HepG2 (cell line): ENCODE measurements around the gene KRI1. TPM values are rescaled to one million over a fixed set of nuclear protein-coding genes. Genes with fewer than 3 reads are reported as not detected.

Experiments used
- ATAC-seq: fragments of 200-7000 bp; cut with Tn5 transposase; 3 replicates; pipeline ENCODE4 v1.9.1; 2020; ENCODE audit warnings: mild to moderate bottlenecking, moderate library complexity
- BruUV-seq: library from RNA; stranded (reverse); fragments of 400-500 nt; replicated peaks from 2 replicates; lab custom pipeline; 2021; lab: Mats Ljungman, UMichigan
- CTCF ChIA-PET: fragments of 300-600 bp; formaldehyde crosslinking; extraction: SDS; loops from one replicate; lab custom pipeline; 2021; ENCODE audit warnings: low total read pairs, inconsistent platforms, low intra/inter-chr PET ratio; lab: Yijun Ruan, JAX
- POLR2A ChIA-PET: fragments of 350-600 bp; sonication (Branson Sonifier 250); formaldehyde crosslinking; loops from one replicate; lab custom pipeline; 2020; ENCODE audit warnings: antibody characterized with exemption, inconsistent platforms; lab: Yijun Ruan, JAX
- DNase-seq: peaks from one replicate; pipeline ENCODE4 v3.0.0-alpha.2; 2015; ENCODE audit warnings: low spot score
- FAIRE-seq: peaks from 3 replicates; lab custom pipeline; 2011; peaks lifted over from hg19 to GRCh38; lab: Jason Lieb, UNC
- H2AFZ ChIP-seq: one replicate; pipeline ENCODE4 v1.6.1; 2011; ENCODE audit warnings: low read length, inconsistent platforms
- H3K27ac ChIP-seq: fragments of 300-600 bp; 3 replicates; pipeline ENCODE4 v1.8.0; 2011; ENCODE audit warnings: mixed run types, mild to moderate bottlenecking, mixed read lengths, low read length, inconsistent platforms; ENCODE audit not compliant: insufficient read depth; ENCODE audit errors: extremely low read length
- H3K27me3 ChIP-seq, 2 experiments: fragments of 200-600 bp in 1 of 2; 2 replicates in 1 of 2; 3 replicates in 1 of 2; pipeline versions ENCODE4 v1.6.0 to v1.8.0; 2011; ENCODE audit warnings: low read length in 2 of 2, mild to moderate bottlenecking in 2 of 2, moderate library complexity in 2 of 2, inconsistent platforms in 1 of 2; ENCODE audit not compliant: insufficient read depth in 2 of 2, control insufficient read depth in 1 of 2
- H3K36me3 ChIP-seq, 2 experiments: fragments of 200-600 bp in 1 of 2; replicated peaks in 1 of 2; 2 replicates in 1 of 2; 3 replicates in 1 of 2; pipeline versions ENCODE4 v1.5.1 to v1.8.0; 2011; ENCODE audit warnings: low read length in 2 of 2, inconsistent platforms in 1 of 2; ENCODE audit not compliant: insufficient read depth in 2 of 2, control insufficient read depth in 1 of 2
- H3K4me1 ChIP-seq: 2 replicates; pipeline ENCODE4 v1.5.1; 2012; ENCODE audit warnings: low read length, inconsistent platforms; ENCODE audit not compliant: insufficient read depth
- H3K4me2 ChIP-seq: 2 replicates; pipeline ENCODE4 v1.6.0; 2011; ENCODE audit warnings: low read depth, low read length, inconsistent platforms
- H3K4me3 ChIP-seq, 3 experiments: fragments of 200-600 bp in 1 of 3; sonication (generic), shearing (Covaris generic) in 1 of 3; replicated peaks in 1 of 3; 2 replicates each; pipeline ENCODE4 v1.5.1; 2011 to 2016; ENCODE audit warnings: low read length in 3 of 3, inconsistent platforms in 2 of 3, low read depth in 2 of 3, mild to moderate bottlenecking in 2 of 3, control low read depth in 1 of 3, mixed read lengths in 1 of 3; ENCODE audit not compliant: insufficient read depth in 1 of 3
- H3K79me2 ChIP-seq: one replicate; pipeline ENCODE4 v1.6.1; 2011; ENCODE audit warnings: low read length, inconsistent platforms; ENCODE audit not compliant: insufficient read depth
- H3K9ac ChIP-seq: 2 replicates; pipeline ENCODE4 v1.6.0; 2011; ENCODE audit warnings: mild to moderate bottlenecking, low read depth, low read length, inconsistent platforms; ENCODE audit not compliant: insufficient read depth
- H3K9me3 ChIP-seq: 2 replicates; pipeline ENCODE4 v1.5.1; 2012; ENCODE audit warnings: mild to moderate bottlenecking, low read length
- H4K20me1 ChIP-seq: 2 replicates; pipeline ENCODE4 v1.6.0; 2011; ENCODE audit warnings: inconsistent platforms, mild to moderate bottlenecking, low read length, moderate library complexity; ENCODE audit not compliant: insufficient read depth
- HMG20B ChIP-seq: conservative IDR thresholded peaks from 2 replicates; pipeline ENCODE4 v1.6.1; 2016; ENCODE audit warnings: missing genetic modification reagents, missing compliant biosample characterization
- PRDM10 ChIP-seq: sonication (generic); formaldehyde crosslinking; IDR thresholded peaks from 2 replicates; pipeline ENCODE4 v1.4.0; 2020; ENCODE audit warnings: low read depth, missing genetic modification reagents
- SSRP1 ChIP-seq: IDR thresholded peaks from 2 replicates; pipeline ENCODE4 v1.6.1; 2016; ENCODE audit warnings: control low read depth
- ZNF281 ChIP-seq: sonication (generic); formaldehyde crosslinking; IDR thresholded peaks from 2 replicates; pipeline ENCODE4 v1.4.0; 2020; ENCODE audit warnings: missing genetic modification reagents, borderline replicate concordance
- ZNF629 ChIP-seq: sonication (generic); formaldehyde crosslinking; conservative IDR thresholded peaks from 2 replicates; pipeline ENCODE4 v1.5.0; 2020; ENCODE audit warnings: missing genetic modification reagents
- ZNF790 ChIP-seq: sonication (generic); formaldehyde crosslinking; IDR thresholded peaks from 2 replicates; pipeline ENCODE4 v1.8.0; 2022; ENCODE audit warnings: missing genetic modification reagents, mild to moderate bottlenecking, borderline replicate concordance
- ZSCAN5A ChIP-seq: sonication (generic); formaldehyde crosslinking; IDR thresholded peaks from 2 replicates; pipeline ENCODE4 v1.8.0; 2022; ENCODE audit warnings: mild to moderate bottlenecking, missing genetic modification reagents, borderline replicate concordance
- WGBS: methylation state at CpG from one replicate; pipeline ENCODE4 v1.1.6; 2017; ENCODE audit warnings: low lambda C conversion rate; 5-methylcytosine and 5-hydroxymethylcytosine counted together
- in situ Hi-C: cut with HindIII; loops from 2 replicates; pipeline ENCODE4 v1.10.0; 2017; ENCODE audit warnings: low pct_unique_long_range_greater_than_20kb; ENCODE audit not compliant: extremely low pct_ligation_motif_present
- intact Hi-C: fragments of 100-400 bp; cut with micrococcal nuclease; formaldehyde crosslinking; loops from one replicate; pipeline ENCODE4 v1.10.0; 2022; ENCODE audit not compliant: unreplicated experiment
- polyA plus RNA-seq, 8 experiments: library from polyadenylated mRNA; depleted of rRNA in 3 of 8; stranded (reverse) in 7 of 8; unstranded in 1 of 8; fragments of >200 nt; fragmentation: Illumina TruSeq in 4 of 8; extraction: Trizol in 4 of 8; gene quantifications; 2 replicates each; pipeline versions ENCODE4 v1.2.1 to v1.2.3, GENCODE V29; 2011 to 2016; ENCODE audit warnings: low read depth in 4 of 8, missing spikeins in 1 of 8, mixed read lengths in 1 of 8; ENCODE audit not compliant: insufficient read depth in 1 of 8
- total RNA-seq, 5 experiments: library from RNA; depleted of rRNA; stranded (reverse); fragments of >200 nt; fragmentation: Illumina TruSeq; extraction: Trizol; gene quantifications; 2 replicates each; pipeline ENCODE4 v1.2.3, GENCODE V29; 2016; ENCODE audit warnings: low read depth in 1 of 5

Gene KRI1
- total and polyA plus RNA-seq, 2 of the 13 experiments (the other 11 are each of a cell fraction or from before 2014, with no cell fraction given) = 9.1 to 11.7 TPM

- Histone ChIP-seq H3K9me3 (no peaks in the 10 kb centered on the region), H3K9ac (no peak overlapping the region), H3K4me2 (peak overlapping the region; percentile 31; the same call in 1 of the 2 replicates), H2AFZ (no peak overlapping the region), H3K79me2 (peaks cover 9% of the 10 kb centered on the region), H3K27ac (peak overlapping the region; percentile 85), H3K27me3 (peaks cover under 1% of the 10 kb centered on the region in 2 experiments; a peak in 2 of 5 replicates), H3K36me3 (no peaks in the 10 kb centered on the region), H4K20me1 (no peaks in the 10 kb centered on the region), H3K4me3 (no peak overlapping the region), H3K4me1 (peaks cover 43% of the 10 kb centered on the region)
- in situ Hi-C loops = no loop called here
- ChIA-PET CTCF (interaction anchor here (4.5 kb wide), 1 partner anchor 66 kb away, joined by 69 read pairs; no protein-coding TSS in a partner anchor), POLR2A (interaction anchor here (0.6 to 0.7 kb wide), 7 partner anchors 10 to 258 kb away, joined by 3 to 6 read pairs (median 4); partner anchors contain the start of gene TMED1)
- intact Hi-C loops = no loop called here
- DNase-seq (no peak), ATAC-seq (peak; percentile 6; the same call in 1 of the 3 replicates), FAIRE-seq (no peak)
- TSS peak; percentile 83 for BruUV-seq
- TF ChIP-seq HMG20B (CRISPR knock-in tag) = no peak
- TF ChIP-seq ZNF629 (CRISPR knock-in tag) = peak; percentile 87
- TF ChIP-seq PRDM10 (CRISPR knock-in tag) = peak; percentile 90
- TF ChIP-seq ZNF281 (CRISPR knock-in tag) = no peak
- no peak for TF ChIP-seq ZNF790 (CRISPR knock-in tag)
- TF ChIP-seq ZSCAN5A = no peak
- TF ChIP-seq SSRP1 = no peak
- WGBS = 38% methylated on average over 6 of the region's 6 CpGs
These were observed 12.1 kb upstream of the KRI1 start for GRCh38 chr19:10577951-10578350.
